ENCODE measurements around the gene CUEDC2.

The CUEDC2 gene

DNA sequence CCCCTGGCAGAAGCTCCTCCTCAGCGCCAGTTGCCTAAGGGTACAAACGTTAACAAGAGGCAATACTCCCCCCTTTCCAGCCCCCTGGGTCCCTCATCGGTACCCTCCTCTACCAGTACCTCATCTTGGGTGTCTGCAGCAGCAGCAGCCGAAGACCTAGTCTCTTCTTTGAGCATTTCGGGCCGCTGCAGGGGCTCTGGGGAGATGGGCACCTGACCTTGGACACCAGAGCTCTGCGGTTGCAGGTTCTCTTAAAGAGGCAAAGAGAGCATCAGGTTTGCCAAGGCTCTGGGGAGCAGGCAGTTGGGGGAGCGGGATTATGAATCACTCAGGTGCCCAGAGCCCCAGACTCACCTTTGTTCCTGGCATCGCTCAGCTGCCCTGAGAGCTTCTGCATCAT lies 8.2 kb downstream of the CUEDC2 start:
- no peak for DNase-seq

DNA sequence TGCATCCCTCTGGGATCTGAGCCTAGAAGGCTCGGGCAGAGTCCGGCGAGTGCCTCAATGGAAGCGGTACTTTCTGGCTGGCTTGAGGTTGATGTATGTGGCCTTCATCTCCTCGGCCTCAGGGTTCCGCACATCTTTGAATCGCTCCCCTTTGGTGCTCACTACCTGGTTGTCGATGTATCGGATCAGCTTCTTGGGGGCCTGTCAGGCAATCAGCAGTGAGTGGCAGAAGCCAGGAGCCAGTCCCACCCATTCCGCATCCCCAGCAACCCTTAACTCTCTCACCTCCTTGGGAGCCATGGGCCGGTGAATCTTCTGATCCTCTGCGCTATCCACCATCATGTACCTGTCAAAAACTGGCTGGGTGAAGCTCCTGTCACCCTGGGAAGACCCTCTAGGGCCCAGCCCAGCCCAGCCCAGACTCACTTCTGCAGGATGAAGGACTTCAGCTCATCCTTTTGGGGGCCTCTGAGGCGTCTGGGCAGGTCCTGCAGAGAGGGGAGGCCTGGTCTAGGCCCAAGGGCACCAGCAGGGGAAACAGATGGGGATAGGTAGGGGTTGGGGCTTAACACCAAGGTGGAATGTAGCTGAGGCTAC lies 8.9 kb downstream of the CUEDC2 start:
- no peak for DNase-seq

DNA sequence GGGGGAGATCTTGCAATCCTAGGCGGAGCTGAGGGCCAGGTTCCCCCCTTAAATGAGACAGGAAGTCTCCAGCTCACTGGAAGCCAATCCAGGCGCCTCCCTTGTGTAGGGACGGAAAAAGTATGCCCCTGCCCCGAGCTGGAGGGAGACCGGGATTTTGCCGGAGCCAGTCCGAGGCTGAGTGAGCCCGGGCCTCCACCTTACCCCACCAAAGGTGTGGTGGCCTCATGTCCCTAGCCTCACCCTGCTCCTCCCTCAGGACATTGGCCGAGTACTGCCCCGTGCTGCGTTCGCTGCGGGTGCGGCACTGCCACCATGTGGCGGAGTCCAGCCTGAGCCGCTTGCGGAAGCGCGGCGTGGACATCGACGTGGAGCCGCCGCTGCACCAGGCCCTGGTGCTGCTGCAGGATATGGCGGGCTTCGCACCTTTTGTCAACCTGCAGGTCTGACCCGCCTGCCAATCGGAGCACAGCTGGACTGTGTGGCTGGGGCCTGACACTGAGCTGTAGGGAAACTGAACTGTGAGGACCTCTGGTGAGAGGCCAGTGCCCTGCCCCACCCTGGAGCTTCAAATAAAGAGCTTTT lies 9.7 kb downstream of the CUEDC2 start:
- peak in 1 of 2 experiments; percentile 58 for DNase-seq

DNA sequence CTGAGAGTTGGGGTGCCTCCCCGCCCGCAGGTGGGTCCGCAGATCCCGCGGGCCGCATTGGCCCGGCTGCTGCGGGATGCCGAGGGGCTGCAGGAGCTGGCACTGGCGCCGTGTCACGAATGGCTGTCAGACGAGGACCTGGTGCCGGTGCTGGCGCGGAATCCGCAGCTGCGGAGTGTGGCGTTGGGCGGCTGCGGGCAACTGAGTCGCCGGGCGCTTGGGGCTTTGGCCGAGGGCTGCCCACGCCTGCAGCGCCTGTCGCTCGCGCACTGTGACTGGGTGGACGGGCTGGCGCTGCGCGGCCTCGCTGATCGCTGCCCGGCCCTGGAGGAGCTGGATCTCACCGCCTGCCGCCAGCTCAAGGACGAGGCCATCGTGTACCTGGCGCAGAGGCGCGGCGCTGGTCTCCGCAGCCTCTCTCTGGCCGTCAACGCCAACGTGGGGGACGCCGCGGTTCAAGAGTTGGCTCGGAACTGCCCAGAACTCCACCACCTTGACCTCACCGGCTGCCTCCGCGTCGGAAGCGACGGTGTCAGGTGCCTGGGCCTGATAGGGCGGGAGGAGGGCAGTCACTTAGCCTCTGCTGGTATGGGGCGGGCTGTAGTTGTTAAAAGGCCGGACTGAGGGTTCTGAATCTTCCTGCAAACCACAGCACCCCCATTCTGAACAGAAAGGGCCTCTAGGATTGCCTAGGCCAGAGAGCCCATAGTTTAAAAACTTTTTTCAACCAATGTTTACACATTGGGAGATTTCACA lies 10.4 kb downstream of the CUEDC2 start:
- DNase-seq = no peak

DNA sequence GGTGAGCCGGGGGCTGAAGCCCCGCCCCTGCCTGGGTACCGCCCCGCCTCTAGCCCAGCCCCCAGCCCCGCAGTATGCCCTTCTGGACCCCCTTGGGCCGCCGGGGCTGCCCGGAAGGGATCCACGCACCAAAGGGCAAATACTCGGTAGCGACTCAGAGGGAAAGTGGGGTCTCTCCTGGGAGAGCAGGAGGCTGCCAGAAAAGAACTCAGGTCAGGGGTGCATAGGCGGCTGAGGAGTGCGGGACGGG lies 10.9 kb downstream of the CUEDC2 start:
- DNase-seq = no peak

DNA sequence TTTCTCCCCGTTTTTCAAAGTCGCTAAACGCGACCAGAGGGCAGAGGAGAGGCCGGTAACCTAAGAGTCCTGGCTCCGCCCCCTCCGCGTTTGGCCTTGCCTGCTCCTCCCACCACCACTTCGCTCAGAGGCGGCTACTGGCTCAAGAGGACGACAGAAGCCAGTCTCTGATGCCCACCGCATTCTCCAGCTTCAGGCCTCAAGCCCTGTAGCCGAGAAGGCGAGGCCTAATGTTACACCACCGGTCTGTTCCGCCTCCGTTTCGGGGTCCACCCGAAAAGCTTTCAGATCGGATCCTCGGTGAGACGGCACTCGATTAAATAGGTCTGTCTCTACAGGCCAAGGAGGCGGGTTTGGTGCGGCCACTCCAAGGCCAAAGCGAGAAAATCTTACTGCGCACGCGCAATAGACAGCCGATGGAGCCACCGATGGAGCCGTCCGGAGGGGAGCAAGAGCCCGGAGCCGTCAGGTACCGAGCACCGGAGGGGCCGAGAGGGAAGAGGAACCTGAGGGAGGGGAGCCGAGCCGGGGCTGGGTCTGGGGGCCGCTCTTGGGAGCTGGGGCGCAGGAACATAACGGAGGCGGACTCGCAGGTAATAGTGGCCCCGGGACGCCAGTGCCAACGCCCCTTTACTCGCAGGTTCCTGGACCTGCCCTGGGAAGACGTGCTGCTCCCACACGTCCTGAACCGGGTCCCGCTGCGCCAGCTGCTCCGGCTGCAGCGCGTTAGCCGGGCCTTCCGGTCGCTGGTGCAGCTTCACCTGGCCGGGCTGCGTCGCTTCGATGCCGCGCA lies 11.5 kb downstream of the CUEDC2 start, which contains the start of gene FBXL15:
TSS of gene FBXL15 (plus strand) at position 123 of the 793 bp plus-strand sequence. CDS start at position 417, 294 bp downstream.
- DNase-seq = peak; percentile 89 to 92

DNA sequence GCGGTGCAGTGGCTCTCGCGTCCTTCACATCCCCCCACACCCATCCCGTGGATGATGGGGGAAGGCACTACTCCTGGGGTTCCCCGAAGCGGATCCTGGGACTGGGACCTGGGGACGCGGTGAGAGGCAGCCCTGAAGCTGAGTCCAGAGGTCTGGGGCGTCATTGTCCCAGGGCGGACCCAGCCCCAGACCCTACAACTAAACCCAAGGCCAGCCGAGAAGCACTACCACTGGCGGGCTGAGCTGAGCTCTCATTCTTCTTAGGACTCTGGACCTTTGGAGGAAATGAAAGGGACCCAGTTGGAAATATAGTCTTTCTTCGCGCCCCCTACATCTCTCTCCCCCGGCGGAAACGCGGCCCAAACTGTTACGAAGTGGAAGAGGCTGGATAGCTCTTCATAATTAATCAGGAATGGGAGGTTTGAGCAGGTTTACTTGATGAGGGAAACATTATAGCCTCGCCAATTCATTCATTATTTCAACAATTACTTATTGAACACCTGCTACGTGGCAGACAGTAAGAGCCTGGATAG lies 12.1 kb downstream of the CUEDC2 start:
- no peak for DNase-seq

DNA sequence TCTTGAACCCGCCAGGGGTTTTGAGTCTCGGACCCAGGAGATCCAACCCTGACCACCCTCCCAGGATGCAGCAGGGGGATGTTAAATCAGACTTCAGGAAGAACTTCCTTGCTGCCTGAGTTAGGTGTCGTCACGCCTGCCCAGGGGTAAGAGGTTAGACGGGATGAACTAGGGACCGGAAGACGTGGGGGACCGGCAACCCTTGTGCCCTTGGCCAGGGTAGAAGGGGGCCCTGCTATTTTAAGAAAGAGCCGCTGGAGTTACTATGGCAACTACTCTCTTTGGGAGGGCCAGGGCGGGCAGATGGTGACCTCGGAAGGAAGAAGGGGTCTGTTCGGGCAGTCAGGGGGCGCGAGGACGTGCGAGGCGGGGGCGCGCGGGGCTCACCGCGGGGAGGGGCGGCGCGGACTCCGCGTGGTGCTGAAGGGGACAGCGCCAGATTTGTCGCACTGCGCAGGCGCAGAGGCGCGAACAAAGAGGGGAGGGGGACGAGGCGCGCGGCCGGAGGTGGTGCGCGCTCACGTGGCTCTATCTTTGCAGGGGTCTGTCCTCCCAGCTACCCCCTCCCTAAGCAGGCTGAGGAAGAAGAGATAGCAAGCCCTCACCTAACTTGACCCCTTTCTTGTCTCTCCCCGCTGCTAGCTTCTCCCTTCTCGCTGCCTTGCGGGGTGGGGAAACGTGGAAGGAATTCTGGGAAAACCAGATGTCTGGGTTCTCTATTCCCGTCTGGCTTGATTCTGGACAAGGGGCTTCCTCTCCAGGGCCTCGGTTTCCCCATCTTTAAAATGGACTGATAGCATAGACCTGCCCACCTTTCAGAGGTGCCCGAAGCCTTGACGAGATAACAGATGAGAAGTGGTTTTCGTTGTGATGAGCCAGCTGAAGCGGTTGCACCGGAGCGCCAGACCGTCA lies 12.8 kb downstream of the CUEDC2 start:
- no peak for DNase-seq

DNA sequence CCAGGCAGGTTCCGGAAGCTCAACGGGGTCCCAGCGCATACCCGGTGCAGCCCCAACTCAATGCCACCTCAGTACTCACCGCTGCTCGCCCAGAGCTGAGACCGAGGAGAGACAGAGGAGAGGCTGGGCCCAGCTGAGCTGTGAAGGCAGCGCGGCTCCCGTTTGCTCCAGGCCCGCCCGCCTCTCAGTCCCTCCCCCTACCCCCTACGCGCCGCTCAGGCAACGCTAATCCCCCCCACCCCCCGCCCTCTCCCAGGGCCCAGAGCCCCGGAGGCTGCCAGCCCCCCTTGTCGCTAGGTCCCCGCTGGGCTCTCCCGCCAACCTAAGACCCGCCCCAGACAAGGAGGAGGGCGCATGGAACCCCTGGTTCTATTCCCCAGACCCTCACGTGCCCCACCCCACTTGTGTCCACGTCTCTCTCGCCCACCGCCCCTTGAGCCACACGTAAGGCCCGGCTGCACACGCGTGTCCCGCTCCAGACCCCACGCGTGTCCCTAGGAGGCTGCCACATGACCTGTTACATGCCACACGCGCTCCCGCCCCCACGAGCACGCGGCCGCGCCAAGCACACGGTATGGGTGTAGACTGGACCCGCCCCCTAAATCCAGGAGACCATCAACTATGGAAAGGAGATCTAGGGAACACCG lies 13.6 kb downstream of the CUEDC2 start, which contains the start of gene PSD:
TSS of gene PSD (minus strand) at position 164 of the 647 bp plus-strand sequence. CDS start 1,747 bp downstream, outside the sequence.
- DNase-seq = no peak

DNA sequence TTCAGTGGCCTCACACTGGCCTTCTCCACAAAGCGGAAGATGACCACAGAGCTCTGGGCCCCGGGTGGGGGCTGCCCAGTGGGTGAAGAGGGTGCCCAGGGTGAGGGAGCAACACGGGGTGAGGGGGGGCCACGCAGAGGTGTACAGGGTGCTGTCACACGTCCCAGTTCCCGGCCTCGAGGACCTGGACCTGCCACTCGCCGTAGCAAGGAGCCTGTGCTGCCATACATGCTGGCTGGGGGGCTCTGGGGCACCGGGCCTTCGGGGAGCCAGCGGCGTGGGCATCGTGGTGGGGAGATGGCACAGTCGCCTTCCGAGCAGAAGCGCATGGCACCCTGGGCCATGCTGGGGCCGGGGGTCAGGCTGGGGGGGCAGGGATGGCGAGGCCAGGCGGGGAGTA lies 15.7 kb downstream of the CUEDC2 start:
- no peak for DNase-seq

DNA sequence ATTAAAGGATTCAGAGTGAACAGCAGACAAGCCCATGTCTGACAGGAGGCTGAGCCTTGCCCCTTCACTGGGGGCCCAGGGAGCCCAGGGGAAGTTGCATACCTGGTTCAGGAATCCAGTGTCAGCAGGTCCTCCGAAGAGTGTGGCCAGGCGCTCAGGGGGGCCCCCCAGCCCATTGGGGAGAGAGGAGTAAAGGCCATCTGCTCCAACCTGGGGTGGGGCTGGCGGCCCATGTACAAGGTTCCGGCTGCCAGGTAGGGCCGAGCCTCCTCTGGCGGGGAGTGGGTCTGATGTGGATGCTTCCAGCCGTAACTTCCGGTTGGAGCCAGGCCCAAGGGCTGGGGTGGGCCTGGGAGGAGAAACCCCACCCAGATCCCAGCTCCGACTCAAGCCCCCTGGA lies 16.1 kb downstream of the CUEDC2 start:
- DNase-seq = no peak

DNA sequence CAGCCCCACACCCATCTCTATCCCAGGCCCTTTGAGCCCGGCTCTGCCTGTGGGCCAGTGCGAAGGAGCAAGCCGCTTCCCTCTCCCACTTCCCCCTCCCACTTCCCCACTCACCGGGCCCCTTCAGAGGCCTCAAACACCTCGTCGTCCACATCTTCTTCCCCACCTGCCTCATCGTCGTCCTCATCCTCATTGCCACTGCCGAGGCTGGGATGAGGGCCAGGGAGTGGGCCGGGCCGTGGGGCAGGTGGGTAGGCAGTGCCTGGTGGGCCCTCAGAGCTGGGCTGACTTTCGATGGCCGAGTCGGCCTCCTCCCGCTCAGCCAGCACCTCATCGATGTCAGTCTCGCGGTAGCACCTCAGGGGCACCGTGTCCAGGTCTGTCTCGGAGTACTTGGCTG lies 17.6 kb downstream of the CUEDC2 start:
- no peak for DNase-seq

DNA sequence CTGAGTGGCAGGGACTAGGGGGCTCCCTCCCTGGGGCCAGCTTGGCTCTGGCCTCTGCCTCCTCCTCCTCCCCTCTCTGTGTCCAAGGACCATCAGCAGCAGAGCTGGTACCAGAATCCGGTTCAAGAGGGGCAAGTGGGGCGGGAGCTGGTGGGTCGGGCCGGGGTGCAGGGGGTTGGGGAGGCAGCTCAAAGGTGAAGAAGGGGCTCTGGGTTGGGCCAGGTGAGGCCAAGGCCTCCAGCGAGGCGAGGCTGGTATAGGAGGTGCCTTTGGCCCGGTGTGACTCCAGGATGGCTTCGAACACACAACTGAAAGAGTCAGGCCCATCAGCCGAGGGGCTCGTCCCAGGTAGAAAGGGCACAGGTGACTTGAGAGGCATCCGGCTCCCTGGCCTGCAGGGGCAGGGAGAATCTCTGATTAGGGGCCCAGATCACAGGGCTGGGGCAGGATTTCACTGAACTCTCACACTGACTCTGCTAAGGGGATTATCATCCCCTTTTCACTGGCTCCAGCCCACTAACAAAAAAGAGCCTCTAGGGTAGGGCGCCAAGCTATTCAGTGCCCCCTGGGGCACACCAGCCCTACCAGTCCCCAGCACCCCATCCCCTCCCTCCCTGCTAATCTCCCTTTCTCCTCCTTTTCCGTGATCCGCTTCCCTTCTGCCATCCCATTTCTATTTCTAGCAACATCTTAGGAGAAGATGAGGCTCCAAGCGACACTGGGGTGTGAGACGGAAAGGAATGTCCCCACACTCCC lies 18.4 kb downstream of the CUEDC2 start:
- DNase-seq = no peak

DNA sequence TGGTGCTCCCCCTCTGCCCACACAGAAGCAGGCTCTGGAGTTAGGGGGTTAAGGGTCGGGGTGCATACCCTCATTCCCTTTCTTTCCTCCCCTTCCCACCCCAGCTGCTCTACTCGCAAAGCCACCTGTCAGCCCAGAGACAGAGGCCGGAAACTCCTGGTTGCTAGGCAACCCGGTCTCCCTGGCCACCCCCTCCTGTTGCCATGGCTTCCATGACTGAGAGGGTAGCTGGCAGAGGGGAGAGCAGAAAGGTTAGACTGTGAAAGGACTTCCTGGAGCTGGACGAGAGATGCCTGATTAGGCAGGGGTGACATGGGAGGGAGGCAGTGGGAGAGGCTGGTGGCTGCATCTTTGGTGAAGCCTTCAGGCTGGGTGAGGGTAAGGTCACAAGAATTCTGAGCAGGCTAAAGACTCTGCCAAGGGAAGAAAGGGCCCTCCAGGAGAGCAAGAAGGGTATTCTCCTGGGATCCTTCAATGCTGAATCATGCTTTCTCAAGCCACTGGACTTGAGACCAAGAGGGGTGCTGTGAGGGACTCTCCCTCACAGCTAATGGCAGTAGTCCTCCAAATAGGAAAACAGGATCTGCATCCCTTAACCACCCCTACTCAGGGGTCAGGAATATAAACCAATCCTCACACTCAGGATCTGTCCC lies 19.2 kb downstream of the CUEDC2 start:
- no peak for DNase-seq

DNA sequence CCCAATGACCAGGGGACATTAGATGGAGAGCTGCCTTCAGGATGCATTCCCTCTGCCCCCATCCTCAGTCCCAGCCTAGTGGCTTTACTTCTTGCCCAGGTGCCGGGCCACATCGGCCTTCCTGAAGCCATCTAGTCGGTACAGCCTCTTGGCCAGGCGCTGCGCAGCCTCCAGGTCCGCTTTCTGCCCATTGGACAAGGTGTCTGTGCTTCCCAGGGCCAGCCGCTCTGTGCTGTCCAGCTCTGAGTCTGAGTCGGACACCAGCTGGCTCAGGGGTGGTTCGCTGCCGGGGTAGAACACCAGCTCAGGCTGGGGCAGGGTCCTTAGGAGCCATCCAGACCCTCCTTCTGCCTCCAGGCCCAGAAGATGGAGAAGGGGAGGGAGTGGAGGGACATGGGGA lies 20.1 kb downstream of the CUEDC2 start:
- no peak for DNase-seq

DNA sequence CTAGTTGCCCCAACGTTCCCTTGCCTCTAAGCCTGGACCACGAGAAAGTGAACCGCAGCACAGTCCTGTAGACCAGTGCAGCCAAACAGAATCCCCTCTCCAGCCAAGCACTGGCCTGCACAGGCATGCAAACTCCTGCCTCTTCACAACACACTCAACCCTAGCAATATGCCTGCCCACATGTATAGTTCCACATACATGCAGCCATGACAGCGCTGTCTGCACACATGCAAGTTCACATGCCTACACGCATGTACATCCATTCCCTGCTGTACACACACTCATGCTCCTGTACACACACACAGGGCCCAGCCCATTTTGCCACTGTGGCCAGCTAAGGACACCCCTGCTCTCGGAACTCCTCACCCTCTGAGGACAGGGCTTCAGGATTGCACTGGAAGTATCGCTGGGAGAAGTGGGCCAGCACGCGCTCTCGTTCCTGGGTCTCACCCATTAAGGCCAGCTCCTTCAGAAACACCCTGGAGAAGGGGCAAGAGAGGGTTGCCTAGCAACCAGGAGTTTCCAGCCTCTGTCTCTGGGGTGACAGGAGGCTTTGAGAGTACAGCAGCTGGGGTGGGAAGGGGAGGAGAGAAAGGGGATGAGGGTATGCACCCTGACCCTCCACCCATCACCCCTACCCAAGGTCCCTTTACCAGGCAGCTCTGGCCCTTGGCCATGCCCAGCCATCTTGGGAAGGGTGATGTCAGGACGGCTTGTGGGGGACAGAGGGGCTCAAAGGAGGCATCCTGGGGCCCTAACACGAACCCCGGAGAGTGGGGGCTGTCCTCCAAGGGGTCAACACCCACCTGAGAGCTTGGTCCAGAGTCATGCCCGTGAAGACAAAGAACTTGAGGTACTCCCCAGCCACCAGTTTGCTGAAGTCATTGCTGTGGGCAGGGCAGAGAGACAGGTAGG lies 20.8 kb downstream of the CUEDC2 start:
- DNase-seq = no peak

DNA sequence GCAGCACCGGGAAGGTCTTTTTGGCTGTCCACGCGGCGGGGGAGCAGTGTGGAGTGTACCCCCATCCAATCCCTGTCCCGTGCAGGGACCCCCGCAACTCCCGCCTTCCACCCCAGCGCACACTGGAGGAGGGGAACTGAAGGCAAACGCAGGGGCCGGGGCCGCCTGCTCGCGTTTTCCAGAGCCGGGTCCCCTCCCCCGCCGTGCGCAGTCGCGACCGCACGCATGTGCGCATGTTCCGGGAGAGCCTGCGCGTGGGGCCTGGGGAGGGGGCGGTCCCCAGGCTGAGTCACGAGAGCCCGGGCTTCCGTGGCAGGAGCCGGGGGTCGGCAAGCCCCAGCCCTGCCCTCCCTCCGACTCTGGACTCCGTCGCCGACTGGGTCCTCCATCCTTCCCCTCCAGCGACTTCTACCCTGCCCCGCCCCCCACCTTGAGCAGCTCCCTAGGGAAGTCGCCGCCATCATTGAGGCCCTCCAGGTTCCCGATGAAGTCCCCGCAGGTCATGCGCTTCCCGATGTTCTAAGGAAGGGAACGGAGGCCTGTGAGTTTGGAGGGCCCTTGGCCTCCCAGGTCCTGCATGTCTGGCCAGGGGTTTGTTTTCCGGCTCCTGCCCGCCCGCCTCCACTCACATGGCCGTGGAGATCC lies 21.8 kb downstream of the CUEDC2 start:
- DNase-seq = no peak

DNA sequence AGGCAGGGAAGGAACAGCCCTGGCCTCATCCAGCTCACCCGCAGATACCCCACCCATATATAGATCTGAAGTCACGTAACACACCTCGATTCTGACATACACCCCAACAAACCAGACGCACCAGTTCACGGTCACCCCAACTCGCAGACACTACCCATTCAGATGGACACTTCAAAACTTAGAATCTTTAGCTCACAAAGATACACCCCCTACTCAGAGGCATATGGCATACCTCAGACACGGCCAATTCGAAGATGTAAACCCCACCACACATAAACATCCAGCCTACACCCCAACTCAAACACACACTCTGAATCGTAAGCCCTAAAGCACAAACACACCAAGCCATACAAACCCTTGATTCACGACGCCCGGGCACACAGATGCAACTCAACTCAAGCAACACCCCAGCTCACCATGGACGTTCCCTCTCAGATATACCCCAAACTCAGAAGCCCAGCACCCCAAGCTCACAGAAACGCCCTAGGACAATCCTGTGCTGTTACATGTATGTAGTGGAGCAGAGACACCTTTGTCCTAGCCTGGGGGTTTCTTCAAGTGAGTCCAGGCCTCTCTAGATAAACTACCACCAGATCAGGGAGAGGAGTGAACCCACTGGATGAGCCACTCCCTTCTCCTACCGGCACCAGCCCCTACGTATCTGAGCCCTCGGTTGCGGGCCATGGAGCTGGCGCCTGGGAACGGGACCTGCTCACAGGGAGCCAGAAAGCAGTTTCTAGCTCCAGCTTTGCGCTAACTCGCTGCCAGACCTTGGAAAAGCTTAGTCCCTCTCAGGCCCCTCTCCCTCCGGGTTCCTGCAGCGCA lies 22.6 kb downstream of the CUEDC2 start:
- DNase-seq = no peak

All from SW 1271 (cell line).